GM19035 (cell line): ENCODE data around the gene KCTD1.

Experiments used
- ATAC-seq: cut with Tn5 transposase; IDR thresholded peaks from one replicate; pipeline ENCODE4 v1.9.1; 2021; ENCODE audit not compliant: unreplicated experiment

The KCTD1 gene

DNA sequence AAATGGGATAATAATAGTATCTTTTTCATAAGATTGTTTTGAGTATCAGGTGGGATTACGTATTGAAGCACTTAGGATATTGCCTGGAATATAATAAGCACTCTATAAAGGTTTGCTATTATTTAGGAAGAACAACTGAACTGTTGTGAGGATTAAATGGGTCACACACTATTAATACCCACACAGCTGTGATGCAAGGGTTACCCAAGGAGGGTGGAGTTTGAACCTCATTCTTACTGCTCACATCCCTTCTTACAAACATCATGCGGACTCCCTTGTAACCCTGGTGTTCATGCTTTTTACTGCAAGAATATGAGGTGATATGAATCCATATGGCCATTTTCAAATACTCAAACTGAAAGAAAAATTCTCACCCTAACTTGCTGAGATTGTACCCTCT is 113.5 kb downstream of the KCTD1 start:
- no peak for ATAC-seq

DNA sequence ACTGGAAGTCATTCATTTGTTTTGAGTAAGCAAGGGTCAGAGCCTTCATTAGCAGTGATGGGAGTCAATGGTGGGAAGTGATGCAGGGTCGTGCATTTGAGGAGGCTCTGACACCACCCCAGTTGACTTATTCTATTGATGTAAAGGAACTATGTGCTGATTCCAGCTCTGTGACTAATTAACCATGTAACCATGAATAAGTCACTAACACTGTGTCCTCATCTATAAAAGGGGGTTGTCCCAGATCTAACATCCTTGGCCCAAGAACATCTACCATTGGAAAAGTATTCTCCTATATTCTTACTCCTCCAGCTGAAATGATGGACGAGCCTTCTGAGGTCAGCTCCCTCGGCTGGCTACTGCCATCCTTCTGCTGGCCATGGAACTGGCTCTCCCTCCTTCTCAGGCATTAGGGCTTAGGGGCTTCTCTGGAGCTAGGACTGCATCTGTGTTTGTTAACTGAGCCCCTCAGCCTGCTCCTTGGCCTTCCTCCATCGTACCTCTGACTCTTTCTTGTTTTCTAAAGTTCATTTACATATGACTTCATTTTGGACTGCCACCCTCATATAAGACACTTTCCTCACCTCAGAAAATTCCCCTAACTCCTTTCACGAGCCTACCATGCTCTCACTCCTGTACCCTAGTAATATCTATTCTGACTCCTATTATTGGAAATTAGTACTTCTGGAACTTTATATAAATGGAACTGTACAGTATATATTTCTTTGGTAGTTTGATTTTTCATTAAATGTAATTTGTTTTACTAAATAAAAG is 115.5 kb downstream of the KCTD1 start:
- ATAC-seq = no peak

DNA sequence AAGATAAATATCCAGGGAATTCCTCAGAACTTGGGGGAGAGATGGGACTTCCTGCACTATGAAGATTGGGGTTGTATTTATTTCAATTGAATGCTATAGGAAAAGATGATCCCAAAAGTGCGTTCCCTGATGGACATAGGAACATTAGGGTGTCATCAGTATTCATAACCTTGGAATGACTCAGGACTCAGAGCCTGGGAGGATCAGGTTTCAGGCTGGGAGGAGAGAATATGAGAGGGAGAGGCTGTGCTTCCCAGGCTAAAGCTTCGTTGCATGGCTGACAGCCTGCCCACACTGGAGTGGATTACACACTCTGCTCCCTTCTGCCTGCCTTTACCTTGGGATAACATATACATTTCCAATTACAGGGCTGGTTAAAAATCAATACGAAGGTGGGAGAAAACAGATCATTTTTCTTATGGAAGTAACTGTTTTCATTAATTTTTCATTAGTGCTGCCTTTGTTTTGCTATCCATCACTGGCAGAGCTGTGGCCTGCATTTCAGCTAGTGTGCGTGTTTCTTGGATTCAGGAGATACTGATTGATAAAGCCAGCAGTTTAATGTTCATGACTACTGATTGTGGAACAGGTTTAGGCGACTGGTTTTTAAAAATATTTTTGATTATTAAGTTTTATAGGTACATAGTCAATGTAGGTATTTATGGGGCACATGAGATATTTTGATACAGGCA is 118.7 kb downstream of the KCTD1 start:
- ATAC-seq = no peak

DNA sequence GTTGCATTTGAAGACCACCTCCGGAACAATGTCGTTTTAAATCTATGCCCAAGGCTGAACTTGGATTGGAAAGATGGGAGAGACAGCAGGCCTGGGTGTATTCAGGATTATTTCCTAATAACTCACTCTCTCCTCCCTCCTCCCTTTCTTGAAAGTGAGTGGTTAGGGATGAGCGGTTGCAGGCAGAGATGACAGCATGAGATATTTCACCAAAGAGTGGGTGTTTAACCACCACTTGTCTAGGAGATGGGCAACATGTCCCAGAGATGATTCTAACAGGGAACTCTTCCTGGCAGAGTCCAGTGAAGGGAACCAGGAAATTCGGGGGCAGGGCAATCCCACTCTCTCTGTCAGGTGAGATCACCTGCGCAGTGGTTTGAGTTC is 123.2 kb downstream of the KCTD1 start:
- no peak for ATAC-seq

DNA sequence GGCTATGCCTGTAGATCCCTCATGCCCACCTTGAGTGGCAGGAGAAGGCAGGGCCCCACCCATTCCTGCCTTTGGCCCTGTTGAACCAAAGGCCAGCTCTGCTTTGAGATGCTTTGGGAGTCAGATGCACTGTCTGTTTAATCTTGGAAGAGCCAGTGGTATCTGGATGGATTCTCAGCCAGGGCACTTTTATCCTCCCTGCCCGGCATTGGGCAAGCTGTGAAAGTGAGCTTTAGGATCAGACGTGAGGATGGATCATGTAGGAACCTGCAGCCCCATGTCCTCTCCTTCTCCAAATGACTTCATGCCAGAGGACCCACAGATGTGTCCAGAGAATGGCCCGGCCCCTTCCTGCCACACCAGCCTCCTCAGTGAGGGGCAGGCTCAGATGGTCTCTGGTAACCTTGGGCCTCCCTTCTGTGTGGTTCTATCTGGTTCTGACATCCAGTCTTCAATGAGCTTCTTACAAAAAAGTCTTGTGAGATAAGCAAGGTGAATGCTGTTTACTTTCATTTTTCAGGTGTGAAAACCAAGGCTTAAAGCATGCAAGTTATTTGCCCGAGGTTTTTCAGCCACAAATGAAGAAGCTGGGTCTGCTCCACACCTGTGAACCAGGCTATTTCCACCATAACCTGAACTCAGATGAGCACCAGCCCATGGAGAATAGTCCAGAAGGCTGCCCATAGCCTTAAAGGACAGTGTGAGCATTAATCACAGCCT is 123.8 kb downstream of the KCTD1 start:
- ATAC-seq = no peak

DNA sequence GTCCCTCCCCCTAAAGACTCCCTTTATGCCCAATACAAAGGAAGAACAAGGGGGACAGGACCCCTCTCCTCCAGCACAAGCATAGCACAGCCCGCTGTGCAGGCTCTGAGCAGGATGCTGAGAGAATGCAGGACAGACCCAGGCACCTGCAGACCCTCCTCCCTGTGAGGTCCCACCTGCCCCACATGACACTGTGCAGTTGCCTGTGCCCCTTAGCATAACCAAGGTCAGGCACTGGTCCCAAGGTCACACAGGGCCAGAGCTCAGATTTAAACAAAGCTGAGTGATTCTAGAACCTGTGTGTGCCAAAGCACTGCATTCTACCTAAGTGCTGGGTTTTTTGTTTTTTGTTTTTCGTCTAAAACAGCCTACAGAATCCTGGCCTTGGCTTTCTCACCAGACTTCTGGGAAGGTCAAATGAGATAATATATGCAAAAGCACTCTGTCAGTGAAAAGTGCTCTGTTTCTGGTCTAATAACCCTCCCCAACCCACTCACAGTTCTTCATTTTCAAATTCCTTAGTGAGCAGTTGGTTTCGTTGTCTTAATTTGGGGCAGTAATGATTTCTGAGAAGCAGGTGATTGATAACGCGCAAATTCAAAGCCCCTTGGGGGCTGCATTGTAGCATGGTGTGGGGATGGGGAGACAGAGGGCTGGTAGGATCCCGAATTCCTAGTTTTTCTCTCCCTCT is 125.7 kb downstream of the KCTD1 start:
- peak; percentile 73 for ATAC-seq

DNA sequence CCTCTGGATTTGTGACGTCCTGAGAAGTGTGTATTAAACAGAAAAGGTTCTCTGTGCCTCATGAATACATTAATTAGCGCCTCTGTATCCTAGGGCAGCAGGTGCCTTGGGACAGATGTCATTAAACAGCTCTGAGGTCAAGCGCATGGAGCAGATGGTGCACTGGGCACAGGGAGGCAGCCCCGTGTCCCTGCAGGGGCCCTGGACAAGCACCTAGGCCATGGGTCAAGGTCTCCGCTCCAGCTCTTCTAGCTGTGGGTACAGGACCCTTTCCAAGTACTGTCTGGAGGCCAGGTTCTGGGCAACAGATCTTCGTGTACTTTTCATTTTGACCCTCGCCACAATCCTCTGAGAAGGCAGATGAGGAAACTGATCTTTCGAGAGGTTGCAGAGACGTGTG is 126.4 kb downstream of the KCTD1 start:
- no peak for ATAC-seq

GRCh38 chr18:26421503-26421902 is 126.8 kb downstream of the KCTD1 start:
- ATAC-seq = no peak

DNA sequence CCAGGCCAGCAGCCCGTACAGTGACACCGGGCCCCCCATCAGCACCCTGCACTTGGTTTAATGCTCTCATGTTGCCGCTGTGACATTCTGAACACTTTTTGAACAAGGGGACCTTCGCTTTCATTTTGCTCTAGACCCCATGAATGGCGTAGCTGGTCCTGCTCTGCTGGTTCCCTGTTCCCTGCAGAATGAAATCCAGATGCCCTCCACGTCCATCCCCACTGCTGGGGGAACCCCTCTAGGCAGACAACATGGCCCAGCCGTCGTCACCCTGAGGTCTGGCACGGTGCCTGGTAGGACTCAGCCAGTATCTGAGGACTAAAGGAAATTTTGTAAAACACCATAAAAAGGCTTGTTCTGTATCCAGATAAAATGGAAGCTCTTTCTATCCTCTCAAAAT is 128.6 kb downstream of the KCTD1 start:
- ATAC-seq = no peak

DNA sequence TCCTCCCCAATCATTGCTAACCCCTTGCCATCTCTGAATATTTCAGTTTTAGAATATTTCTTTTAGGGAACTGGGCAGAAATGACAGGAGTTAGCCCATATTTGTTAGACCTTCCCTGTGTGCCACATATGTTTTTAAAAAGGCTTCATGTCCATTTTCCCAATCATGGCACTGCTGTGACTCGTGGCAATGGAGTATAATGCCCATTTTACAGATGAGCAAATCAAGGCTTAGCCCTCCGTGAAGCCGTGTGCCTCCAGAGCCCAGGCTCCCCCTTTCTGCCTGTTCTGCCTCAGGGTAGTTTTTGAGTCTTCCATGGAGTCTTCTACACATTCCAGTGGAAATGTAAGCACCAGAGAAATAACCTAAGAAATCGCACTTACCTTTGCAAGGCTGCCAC is 130.1 kb downstream of the KCTD1 start:
- no peak for ATAC-seq

DNA sequence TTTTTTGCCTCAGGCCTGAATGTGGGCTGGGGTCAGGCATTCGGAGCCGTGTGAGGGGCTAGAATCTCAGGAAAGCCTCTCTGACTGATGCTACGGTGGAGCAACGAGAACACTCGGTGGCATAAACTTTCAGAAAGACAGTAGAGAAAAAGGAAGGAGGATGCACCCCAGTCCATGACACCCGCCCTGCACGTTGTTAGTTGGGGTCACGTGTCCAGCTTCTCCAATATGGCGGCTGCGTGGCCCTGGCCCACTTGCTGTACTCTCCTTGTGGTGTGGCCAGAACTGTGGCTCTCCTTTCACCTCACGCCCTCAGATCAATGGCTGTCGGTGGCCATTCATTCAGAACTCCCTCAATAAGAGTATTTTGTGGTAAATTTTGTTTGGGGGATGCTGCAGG is 131.2 kb downstream of the KCTD1 start:
- no peak for ATAC-seq

GRCh38 chr18:26416652-26417150 is 131.7 kb downstream of the KCTD1 start:
- ATAC-seq = no peak

DNA sequence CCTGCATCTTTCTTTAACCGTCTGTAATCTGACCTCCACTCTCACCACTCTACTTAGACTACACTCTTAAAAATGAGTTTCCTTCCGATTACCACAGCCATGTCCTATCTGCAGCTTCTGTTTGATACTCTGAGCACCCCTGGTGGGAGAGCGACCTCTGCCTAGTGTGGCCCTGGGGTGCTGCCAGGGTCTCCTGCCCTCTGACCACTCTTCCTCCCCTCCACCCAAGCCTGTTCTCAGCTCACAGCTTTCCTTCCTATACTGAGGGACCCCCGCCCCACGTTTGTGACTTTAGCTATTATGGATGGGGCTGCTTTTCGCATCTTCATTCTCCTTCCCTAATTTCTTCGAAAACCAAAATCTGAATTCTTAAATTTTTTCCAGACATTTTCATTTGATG is 132.7 kb downstream of the KCTD1 start:
- no peak for ATAC-seq

- ATAC-seq = no peak
Observed at GRCh38 chr18:26414901-26415440, 133.4 kb downstream of the KCTD1 start.

DNA sequence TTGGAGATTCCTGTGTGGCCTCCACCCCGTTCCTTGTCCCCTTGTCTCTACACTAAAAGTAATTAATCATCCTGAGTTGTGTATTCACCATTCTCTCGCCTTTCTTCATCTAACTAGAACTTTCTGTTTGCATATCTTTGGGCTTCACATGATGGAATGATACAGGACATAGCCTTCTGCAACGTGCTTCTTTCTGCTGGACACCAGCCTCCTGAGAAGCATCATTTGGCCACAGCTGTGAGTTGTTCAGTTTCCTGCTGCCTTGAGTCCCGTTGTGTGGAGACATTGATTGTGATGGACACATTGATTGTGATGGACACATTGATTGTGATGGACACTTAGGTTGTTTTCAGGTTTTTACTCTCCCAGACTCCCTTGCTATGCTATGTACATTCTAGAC is 139.3 kb downstream of the KCTD1 start:
- no peak for ATAC-seq

GRCh38 chr18:26407736-26408601 is 140.4 kb downstream of the KCTD1 start:
- no peak for ATAC-seq

DNA sequence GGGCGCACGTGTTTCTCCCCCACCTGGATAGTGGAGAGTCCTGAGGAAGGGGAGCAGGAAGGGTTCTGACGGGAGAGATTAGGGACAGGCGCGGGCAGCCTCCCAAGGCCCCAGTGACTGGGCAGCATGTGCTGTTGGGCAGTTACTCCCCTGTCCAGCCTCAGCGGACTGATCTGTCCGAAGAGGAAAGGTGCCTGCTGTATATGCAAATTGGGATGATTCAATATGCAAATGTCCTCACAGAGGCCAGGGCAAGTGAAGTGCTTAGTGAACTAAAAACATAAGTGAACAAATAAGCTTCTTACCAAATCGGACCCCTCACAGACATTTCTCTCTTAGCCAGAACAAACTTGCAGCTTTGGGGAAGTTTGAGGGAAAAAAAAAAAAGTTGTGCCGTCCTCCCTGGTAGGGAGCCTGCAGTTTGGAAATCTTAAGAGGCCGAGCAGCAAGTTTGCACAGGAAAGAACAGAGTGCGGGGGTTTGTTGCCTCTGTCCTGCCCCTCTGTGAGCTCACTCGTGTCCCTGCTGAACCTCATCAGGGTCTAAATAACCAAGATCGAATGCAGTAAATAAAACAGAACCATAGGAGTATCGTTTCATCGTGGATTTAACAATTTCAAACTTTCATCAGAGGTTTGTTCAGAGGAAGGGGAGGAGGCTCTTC is 141.4 kb downstream of the KCTD1 start:
- ATAC-seq = peak; percentile 54

- ATAC-seq = no peak
Observed at GRCh38 chr18:26406324-26406723, 142.0 kb downstream of the KCTD1 start.

GRCh38 chr18:26405190-26405801 is 143.1 kb downstream of the KCTD1 start:
- peak; percentile 72 for ATAC-seq
